OCI-LY1 (cell line): Measurements from ENCODE around the gene KCNJ12.

Source experiments
- H2AFZ ChIP-seq: fragments of 200-600 bp; sonication (generic), shearing (Covaris generic); 2 replicates; pipeline ENCODE4 v1.6.0; 2014; ENCODE audit warnings: antibody characterized with exemption, mild to moderate bottlenecking, low read length
- H3F3A ChIP-seq: fragments of 200-600 bp; sonication (generic), shearing (Covaris generic); 2 replicates; pipeline ENCODE4 v1.6.0; 2014; ENCODE audit warnings: mild to moderate bottlenecking, antibody characterized with exemption, low read length, moderate library complexity; ENCODE audit not compliant: insufficient read depth
- H3K27ac ChIP-seq: fragments of 200-600 bp; sonication (generic); 2 replicates; pipeline ENCODE4 v1.5.1; 2014; ENCODE audit warnings: low read length, mixed run types, mild to moderate bottlenecking, low read depth; ENCODE audit not compliant: poor library complexity, severe bottlenecking
- H3K27me3 ChIP-seq: fragments of 200-600 bp; sonication (generic); 2 replicates; pipeline ENCODE4 v1.6.0; 2014; ENCODE audit warnings: antibody characterized with exemption, mild to moderate bottlenecking, low read length, moderate library complexity; ENCODE audit not compliant: insufficient read depth
- H3K36me3 ChIP-seq: fragments of 200-600 bp; sonication (generic); 2 replicates; pipeline ENCODE4 v1.6.1; 2014; ENCODE audit warnings: mild to moderate bottlenecking, antibody characterized with exemption, low read length, moderate library complexity, mixed read lengths; ENCODE audit not compliant: insufficient read depth
- H3K4me1 ChIP-seq: fragments of 200-600 bp; sonication (generic); 2 replicates; pipeline ENCODE4 v1.5.1; 2014; ENCODE audit warnings: mild to moderate bottlenecking, low read length, moderate library complexity; ENCODE audit not compliant: insufficient read depth, severe bottlenecking
- H3K4me2 ChIP-seq: fragments of 200-600 bp; sonication (generic), shearing (Covaris generic); 2 replicates; pipeline ENCODE4 v1.6.1; 2014; ENCODE audit warnings: low read length
- H3K4me3 ChIP-seq: fragments of 200-600 bp; sonication (generic); 2 replicates; pipeline ENCODE4 v1.5.1; 2014; ENCODE audit warnings: low read length, low read depth, mild to moderate bottlenecking, mixed read lengths; ENCODE audit not compliant: poor library complexity, severe bottlenecking
- H3K79me2 ChIP-seq: fragments of 200-600 bp; shearing (Covaris generic); 2 replicates; pipeline ENCODE4 v1.6.1; 2016; ENCODE audit warnings: mixed run types, low read length, mixed read lengths; ENCODE audit not compliant: insufficient read depth
- H3K9ac ChIP-seq: fragments of 200-600 bp; sonication (generic), shearing (Covaris generic); 2 replicates; pipeline ENCODE4 v1.6.1; 2014; ENCODE audit warnings: mild to moderate bottlenecking, low read length, mixed read lengths
- H3K9me2 ChIP-seq: fragments of 200-600 bp; sonication (generic), shearing (Covaris generic); 2 replicates; pipeline ENCODE4 v1.6.1; 2014; ENCODE audit warnings: low read depth, mild to moderate bottlenecking, low read length, mixed read lengths
- H3K9me3 ChIP-seq: fragments of 200-600 bp; shearing (Covaris generic); 2 replicates; pipeline ENCODE4 v1.6.1; 2014; ENCODE audit warnings: low read length, mixed read lengths
- H4K20me1 ChIP-seq: fragments of 200-600 bp; sonication (generic), shearing (Covaris generic); 2 replicates; pipeline ENCODE4 v1.6.0; 2016; ENCODE audit warnings: mild to moderate bottlenecking, low read length; ENCODE audit not compliant: insufficient read depth
- CTCF ChIP-seq: fragments of 200-600 bp; sonication (generic), shearing (Covaris generic); IDR thresholded peaks from 2 replicates; pipeline ENCODE4 v1.5.1; 2017; ENCODE audit warnings: mild to moderate bottlenecking, antibody characterized with exemption, low read length, moderate library complexity, mixed read lengths
- EZH2 ChIP-seq: fragments of 200-600 bp; sonication (generic), shearing (Covaris generic); IDR thresholded peaks from 2 replicates; pipeline ENCODE4 v1.8.0; 2017; ENCODE audit warnings: borderline replicate concordance, mixed run types, mild to moderate bottlenecking, antibody characterized with exemption, low read length, moderate library complexity, mixed read lengths

The KCNJ12 gene

GRCh38 chr17:21352221-21352980 is 23.8 kb upstream of the KCNJ12 start:
- no peak for TF ChIP-seq EZH2
- no peak for TF ChIP-seq CTCF
- Histone ChIP-seq H3F3A (no peaks in the 10 kb centered on the region), H3K9me2 (no peaks in the 10 kb centered on the region), H3K9me3 (no peaks in the 10 kb centered on the region), H3K79me2 (no peaks in the 10 kb centered on the region), H3K4me3 (no peak overlapping the region), H2AFZ (no peak overlapping the region), H4K20me1 (no peaks in the 10 kb centered on the region), H3K9ac (no peak overlapping the region), H3K36me3 (no peaks in the 10 kb centered on the region), H3K27ac (no peak overlapping the region), H3K4me2 (no peak overlapping the region), H3K27me3 (peaks cover 2% of the 10 kb centered on the region; the same call in 1 of the 2 replicates), H3K4me1 (peaks cover 25% of the 10 kb centered on the region)

GRCh38 chr17:21352981-21353265 is 23.2 kb upstream of the KCNJ12 start:
- Histone ChIP-seq H3K9ac (no peak overlapping the region), H3K27me3 (peaks cover 3% of the 10 kb centered on the region; the same call in 1 of the 2 replicates), H3K4me1 (peaks cover 25% of the 10 kb centered on the region), H3K79me2 (no peaks in the 10 kb centered on the region), H3K36me3 (no peaks in the 10 kb centered on the region), H3K4me2 (no peak overlapping the region), H3K4me3 (no peak overlapping the region), H3F3A (no peaks in the 10 kb centered on the region), H2AFZ (no peak overlapping the region), H4K20me1 (no peaks in the 10 kb centered on the region), H3K27ac (no peak overlapping the region), H3K9me2 (no peaks in the 10 kb centered on the region), H3K9me3 (no peaks in the 10 kb centered on the region)
- no peak for TF ChIP-seq EZH2
- no peak for TF ChIP-seq CTCF

GRCh38 chr17:21353326-21354010 is 22.7 kb upstream of the KCNJ12 start:
- H3K27ac ChIP-seq = no peak overlapping the region
- no peaks in the 10 kb centered on the region for H3K9me3 ChIP-seq
- no peak for TF ChIP-seq EZH2
- TF ChIP-seq CTCF = no peak
- no peak overlapping the region for H3K4me3 ChIP-seq
- H3K27me3 ChIP-seq = peaks cover 3% of the 10 kb centered on the region; the same call in 1 of the 2 replicates
- H3F3A ChIP-seq = no peaks in the 10 kb centered on the region
- peaks cover 22% of the 10 kb centered on the region for H3K4me1 ChIP-seq
- no peak overlapping the region for H3K4me2 ChIP-seq
- H3K79me2 ChIP-seq = no peaks in the 10 kb centered on the region
- no peaks in the 10 kb centered on the region for H3K9me2 ChIP-seq
- no peak overlapping the region for H2AFZ ChIP-seq
- H3K36me3 ChIP-seq = no peaks in the 10 kb centered on the region
- H4K20me1 ChIP-seq = no peaks in the 10 kb centered on the region
- H3K9ac ChIP-seq = no peak overlapping the region
